Activated naive CD4-positive, alpha-beta T cell treated with anti-CD3 and anti-CD28 coated beads for 36 hours (primary cell): Measurements from ENCODE around the gene PDK4. TPM values are rescaled to one million over a fixed set of nuclear protein-coding genes. Genes with fewer than 3 reads are reported as not detected.

Source experiments
- CTCF ChIA-PET: fragments of 350-600 bp; sonication (Branson Sonifier 250); formaldehyde crosslinking; loops from one replicate; lab custom pipeline; 2021; ENCODE audit warnings: antibody characterized with exemption; lab: Charles Lee
- DNase-seq: peaks from one replicate; pipeline ENCODE4 v3.0.0-alpha.2; 2020
- H3K27ac Mint-ChIP-seq: one replicate; pipeline ENCODE4 v1.8.0; 2021; ENCODE audit warnings: mild to moderate bottlenecking, mixed read lengths
- H3K27me3 Mint-ChIP-seq: one replicate; pipeline ENCODE4 v1.8.0; 2021; ENCODE audit warnings: low read depth, mixed read lengths
- H3K36me3 Mint-ChIP-seq: one replicate; pipeline ENCODE4 v1.8.0; 2021; ENCODE audit warnings: low read depth, mixed read lengths
- H3K4me1 Mint-ChIP-seq: one replicate; pipeline ENCODE4 v1.8.0; 2021; ENCODE audit warnings: low read depth, mixed read lengths
- H3K4me3 Mint-ChIP-seq: one replicate; pipeline ENCODE4 v1.8.0; 2021; ENCODE audit warnings: mild to moderate bottlenecking, moderate library complexity, mixed read lengths
- H3K9me3 Mint-ChIP-seq: one replicate; pipeline ENCODE4 v1.8.0; 2021; ENCODE audit warnings: mixed read lengths
- intact Hi-C: fragments of 100-400 bp; cut with micrococcal nuclease; formaldehyde crosslinking; loops from one replicate; pipeline ENCODE4 v1.15.1; 2023
- total RNA-seq, 2 experiments: library from RNA; stranded (reverse); gene quantifications; one replicate each; pipeline ENCODE4 v1.2.3, GENCODE V29; 2021

PDK4 gene
- total RNA-seq, 2 experiments from 2014 or later = not detected

DNA sequence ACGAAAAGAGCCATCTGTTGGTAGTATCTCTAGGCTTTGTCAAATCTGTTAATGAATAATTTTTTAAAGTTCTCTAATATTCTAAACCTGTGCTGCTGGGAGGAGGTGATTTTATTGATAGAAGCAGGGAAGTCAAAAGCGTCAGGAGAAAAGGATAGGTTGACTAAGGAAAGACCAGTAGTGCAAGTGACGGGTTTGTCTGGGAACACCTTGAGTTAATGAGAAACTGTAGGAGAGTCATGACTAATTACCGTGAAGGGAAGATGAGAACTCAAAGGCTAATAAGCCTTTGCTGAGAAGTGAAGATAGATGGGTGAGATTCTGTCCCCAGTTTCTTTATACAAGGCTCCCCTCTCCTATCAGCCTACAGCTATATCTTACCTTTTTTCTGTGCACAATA, 5.0 kb upstream of the PDK4 start:
- no peak for DNase-seq
- CTCF ChIA-PET = no interaction called here
- Mint-ChIP-seq H3K27ac (no peak overlapping the region), H3K27me3 (peaks cover 24% of the 10 kb centered on the region), H3K9me3 (no peaks in the 10 kb centered on the region), H3K4me1 (no peaks in the 10 kb centered on the region), H3K36me3 (no peaks in the 10 kb centered on the region), H3K4me3 (no peak overlapping the region)
- intact Hi-C loops = no loop called here

DNA sequence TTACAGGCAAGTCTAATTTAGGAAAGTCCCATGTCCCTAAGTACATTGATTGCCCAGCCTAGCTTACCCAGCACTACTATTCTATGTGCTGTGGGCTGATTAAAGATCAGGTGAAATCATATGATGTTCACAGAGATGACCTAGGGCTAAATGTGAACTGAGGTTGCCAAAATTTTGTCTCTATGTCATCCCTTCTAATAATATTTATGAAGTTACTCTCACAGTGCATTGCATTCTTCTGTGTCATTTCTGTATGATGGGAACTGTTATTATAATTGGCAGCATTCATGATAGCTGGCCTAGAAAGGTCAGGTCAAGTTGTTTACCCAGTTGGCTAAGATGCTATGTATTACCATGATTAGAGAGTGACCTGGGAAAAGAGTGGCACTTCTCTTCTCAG, 2.8 kb upstream of the PDK4 start:
- CTCF ChIA-PET = no interaction called here
- Mint-ChIP-seq H3K27ac (no peak overlapping the region), H3K4me3 (no peak overlapping the region), H3K27me3 (peaks cover 32% of the 10 kb centered on the region), H3K9me3 (no peaks in the 10 kb centered on the region), H3K4me1 (peaks cover 2% of the 10 kb centered on the region), H3K36me3 (no peaks in the 10 kb centered on the region)
- intact Hi-C loops = no loop called here
- DNase-seq = no peak

DNA sequence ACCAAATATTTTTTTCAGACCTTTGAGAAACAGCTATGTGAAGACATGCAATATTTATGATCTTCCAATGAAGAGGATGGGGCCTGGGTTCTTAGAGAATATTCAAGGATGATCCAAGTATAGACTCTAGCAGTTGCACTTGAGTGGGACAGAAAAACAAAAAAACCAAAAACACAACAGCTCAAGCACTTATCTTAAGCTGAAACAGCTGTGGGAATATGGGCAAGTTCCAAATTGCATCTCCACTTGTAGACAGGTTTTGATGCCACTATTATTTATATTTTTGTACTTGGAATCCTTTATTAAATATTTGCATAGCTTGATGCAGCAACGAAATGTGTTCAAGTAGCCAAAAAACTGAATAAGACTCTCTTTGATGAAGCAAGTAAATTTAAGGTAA, 2.2 kb upstream of the PDK4 start:
- H3K27me3 Mint-ChIP-seq = peaks cover 32% of the 10 kb centered on the region
- intact Hi-C loops = no loop called here
- CTCF ChIA-PET = no interaction called here

DNA sequence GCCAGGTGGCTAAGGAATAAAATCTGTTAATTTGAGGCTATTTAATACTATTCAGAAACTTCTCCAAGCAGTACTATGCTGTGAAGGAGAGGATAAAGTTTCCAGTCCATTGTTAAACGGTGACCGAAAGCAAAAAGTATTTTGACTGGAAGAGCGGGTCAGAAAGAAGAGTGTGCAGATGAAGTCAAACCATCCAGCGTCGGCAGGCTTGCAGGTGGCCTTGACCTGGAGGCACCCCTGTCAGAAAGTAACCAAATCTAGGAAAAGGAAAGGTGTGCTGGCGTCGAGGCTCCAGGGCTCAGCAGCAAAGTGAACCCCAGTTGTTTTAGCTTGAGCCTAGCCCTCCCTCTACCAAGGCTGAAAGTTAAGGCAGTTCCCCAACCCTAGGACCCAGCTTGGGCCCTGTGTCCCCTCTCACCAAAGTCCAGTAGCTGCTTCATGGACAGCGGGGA, 544 bp downstream of the PDK4 start:
- Mint-ChIP-seq H3K27me3 (peaks cover 32% of the 10 kb centered on the region), H3K9me3 (no peaks in the 10 kb centered on the region), H3K27ac (no peak overlapping the region), H3K4me3 (no peak overlapping the region), H3K4me1 (peaks cover 2% of the 10 kb centered on the region), H3K36me3 (no peaks in the 10 kb centered on the region)
- DNase-seq = no peak
- intact Hi-C loops = no loop called here
- CTCF ChIA-PET = no interaction called here

More for the DNA sequence above, 2.2 kb upstream of the PDK4 start:
- DNase-seq = no peak
- H3K36me3 Mint-ChIP-seq = no peaks in the 10 kb centered on the region
- no peaks in the 10 kb centered on the region for H3K9me3 Mint-ChIP-seq
- no peak overlapping the region for H3K27ac Mint-ChIP-seq
- no peak overlapping the region for H3K4me3 Mint-ChIP-seq
- H3K4me1 Mint-ChIP-seq = peaks cover 2% of the 10 kb centered on the region

DNA sequence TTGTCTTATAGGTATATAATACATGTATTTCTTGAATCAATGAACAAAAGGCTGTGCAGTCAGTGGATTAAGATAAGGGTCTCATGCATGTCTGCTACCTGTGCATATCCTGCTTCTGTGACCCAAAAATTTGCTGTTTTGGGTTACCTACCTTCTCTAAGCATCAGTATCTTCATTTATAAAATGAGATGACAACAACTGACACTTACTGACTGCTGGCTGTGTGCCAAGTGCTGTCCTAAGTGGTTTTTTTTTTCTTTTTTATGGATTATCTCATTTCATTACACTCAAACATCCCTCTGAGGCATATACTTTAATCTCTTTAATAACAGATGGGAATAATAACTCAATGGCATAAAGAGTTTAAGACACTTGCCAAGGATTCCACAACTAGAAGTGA, 2.1 kb downstream of the PDK4 start:
- peaks cover 2% of the 10 kb centered on the region for H3K4me1 Mint-ChIP-seq
- H3K27me3 Mint-ChIP-seq = peaks cover 27% of the 10 kb centered on the region
- H3K9me3 Mint-ChIP-seq = no peaks in the 10 kb centered on the region
- intact Hi-C loops = no loop called here
- no peak overlapping the region for H3K4me3 Mint-ChIP-seq
- H3K27ac Mint-ChIP-seq = no peak overlapping the region
- no peaks in the 10 kb centered on the region for H3K36me3 Mint-ChIP-seq
- no peak for DNase-seq
- CTCF ChIA-PET = no interaction called here

DNA sequence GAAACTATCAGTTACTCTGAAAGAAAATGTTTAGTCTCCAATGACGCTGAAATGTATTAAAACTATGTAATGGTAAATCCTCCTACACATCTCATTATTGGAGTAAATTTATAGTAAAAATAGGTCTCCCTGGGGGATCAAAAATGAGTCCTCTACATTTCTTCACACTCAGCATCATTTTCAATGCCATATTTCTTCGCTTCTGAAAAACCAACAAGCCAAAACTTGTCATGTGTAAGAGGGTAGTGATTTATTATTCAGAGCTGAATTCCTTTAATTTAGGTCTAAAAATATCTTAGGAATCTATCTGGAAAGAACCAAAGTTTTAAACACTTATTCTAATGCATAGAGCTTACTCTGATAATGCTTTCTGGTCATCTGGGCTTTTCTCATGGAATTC, 3.0 kb downstream of the PDK4 start:
- Mint-ChIP-seq H3K36me3 (no peaks in the 10 kb centered on the region), H3K9me3 (no peaks in the 10 kb centered on the region), H3K27me3 (peaks cover 26% of the 10 kb centered on the region), H3K27ac (no peak overlapping the region), H3K4me1 (peaks cover 2% of the 10 kb centered on the region), H3K4me3 (no peak overlapping the region)
- CTCF ChIA-PET = interaction anchor here (0.7 kb wide), 1 partner anchor 97 kb away, joined by 3 read pairs; no protein-coding TSS in a partner anchor
- DNase-seq = no peak
- intact Hi-C loops = no loop called here

DNA sequence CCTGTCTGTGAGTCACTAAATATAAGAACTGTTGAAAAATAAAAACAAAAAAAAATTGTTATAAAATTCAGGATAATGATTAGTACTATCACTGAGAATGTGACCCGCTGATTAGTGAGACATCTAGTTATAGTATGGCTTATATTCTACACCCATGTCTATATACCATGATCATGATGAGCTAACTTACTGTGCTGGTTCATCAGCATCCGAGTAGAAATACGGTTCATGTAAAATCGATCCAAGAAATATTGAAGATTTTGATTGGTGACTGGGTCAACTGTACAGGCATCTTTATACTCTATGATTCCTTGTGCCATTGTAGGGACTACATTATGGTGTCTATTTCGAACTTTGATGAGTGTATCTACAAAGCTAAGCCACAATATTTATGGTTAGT, 3.7 kb downstream of the PDK4 start:
- Mint-ChIP-seq H3K27ac (no peak overlapping the region), H3K4me3 (no peak overlapping the region), H3K27me3 (peaks cover 20% of the 10 kb centered on the region), H3K4me1 (peaks cover 2% of the 10 kb centered on the region), H3K36me3 (no peaks in the 10 kb centered on the region), H3K9me3 (no peaks in the 10 kb centered on the region)
- no peak for DNase-seq
- intact Hi-C loops = no loop called here
- CTCF ChIA-PET = no interaction called here

DNA sequence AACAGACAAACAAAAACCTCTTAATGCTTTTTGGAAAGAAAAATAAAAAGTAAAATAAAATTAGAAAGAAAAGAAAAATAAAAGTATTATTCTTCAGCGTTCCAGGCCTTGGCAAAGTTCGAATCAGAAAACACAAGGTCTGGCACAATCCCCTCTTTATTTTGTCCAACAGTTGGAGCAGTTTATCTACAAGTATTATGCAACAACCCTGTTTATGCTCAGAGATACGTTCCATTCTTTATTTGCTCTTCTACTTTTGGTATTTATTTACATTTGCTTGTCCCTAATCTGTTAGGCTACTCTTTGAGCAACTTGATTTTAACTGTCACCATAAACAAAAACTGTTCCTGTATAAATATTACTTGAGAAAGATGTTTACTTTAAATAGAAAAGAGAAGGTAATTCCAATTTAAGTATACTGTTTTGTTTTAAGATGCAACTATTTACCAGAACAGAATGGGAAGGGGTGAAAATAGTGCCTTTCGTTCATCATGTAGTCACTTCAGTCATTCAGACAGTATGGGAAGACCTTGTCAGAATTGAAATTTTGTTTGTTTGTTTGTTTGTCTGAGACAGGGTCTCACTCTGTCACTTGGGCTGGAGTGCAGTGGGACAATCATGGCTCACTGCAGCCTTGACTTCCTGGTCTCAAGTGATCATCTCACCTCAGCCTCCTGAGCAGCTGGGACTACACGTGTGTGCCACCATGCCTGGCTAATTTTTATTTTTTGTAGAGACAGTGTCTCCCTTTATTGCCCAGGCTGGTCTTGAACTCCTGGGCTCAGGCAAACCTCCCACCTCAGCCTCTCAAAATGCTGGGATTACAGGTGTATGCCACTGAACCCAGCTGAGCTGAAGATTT, 5.7 kb downstream of the PDK4 start:
- no peaks in the 10 kb centered on the region for H3K9me3 Mint-ChIP-seq
- no peak overlapping the region for H3K4me3 Mint-ChIP-seq
- CTCF ChIA-PET = no interaction called here
- H3K27me3 Mint-ChIP-seq = peaks cover 5% of the 10 kb centered on the region
- no peak overlapping the region for H3K27ac Mint-ChIP-seq
- peaks cover under 1% of the 10 kb centered on the region for H3K4me1 Mint-ChIP-seq
- H3K36me3 Mint-ChIP-seq = no peaks in the 10 kb centered on the region
- DNase-seq = no peak
- intact Hi-C loops = no loop called here

DNA sequence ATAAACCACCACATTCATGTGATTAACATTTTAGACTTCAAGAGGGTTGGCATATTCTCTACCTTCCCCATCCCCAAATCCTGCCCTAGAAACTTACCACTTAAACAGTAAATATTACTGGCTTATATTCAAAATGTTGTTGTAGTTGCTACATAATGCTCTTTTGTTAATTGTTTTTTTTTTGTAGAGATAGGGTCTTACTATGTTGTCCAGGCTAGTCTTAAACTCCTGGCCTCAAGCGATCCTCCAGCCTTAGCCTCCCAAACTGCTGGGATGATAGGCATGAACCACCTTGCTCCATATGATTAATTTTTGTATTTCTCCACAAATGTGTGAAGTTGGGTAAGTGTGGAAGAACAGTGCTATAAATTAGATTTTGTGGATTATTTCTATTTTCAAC, 6.5 kb downstream of the PDK4 start:
- H3K4me3 Mint-ChIP-seq = no peak overlapping the region

DNA sequence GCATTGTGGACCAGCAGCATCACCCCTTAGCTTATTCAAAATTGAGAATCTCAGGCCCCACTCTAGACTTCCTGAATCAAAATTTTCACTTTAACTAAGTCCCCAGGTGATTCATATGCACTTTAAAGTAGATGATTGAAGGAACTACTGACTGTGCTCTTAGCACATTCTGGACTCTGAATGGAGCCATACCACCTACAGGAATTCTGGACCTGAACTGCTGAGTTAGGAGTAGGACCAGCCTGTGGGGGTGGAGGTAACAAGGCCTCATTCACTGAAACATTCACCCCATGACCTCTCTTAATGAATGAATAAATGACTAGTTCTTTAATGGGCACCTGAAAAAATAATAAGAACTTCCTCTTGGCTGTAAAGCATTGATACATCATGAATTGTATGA, 7.3 kb downstream of the PDK4 start:
- no peak overlapping the region for H3K27ac Mint-ChIP-seq
- CTCF ChIA-PET = no interaction called here
- no peaks in the 10 kb centered on the region for H3K4me1 Mint-ChIP-seq
- no peak for DNase-seq
- no peaks in the 10 kb centered on the region for H3K36me3 Mint-ChIP-seq
- H3K9me3 Mint-ChIP-seq = no peaks in the 10 kb centered on the region
- intact Hi-C loops = no loop called here
- H3K4me3 Mint-ChIP-seq = no peak overlapping the region
- H3K27me3 Mint-ChIP-seq = peaks cover 2% of the 10 kb centered on the region

More for the DNA sequence above, 6.5 kb downstream of the PDK4 start:
- H3K27ac Mint-ChIP-seq = no peak overlapping the region
- CTCF ChIA-PET = no interaction called here
- no peaks in the 10 kb centered on the region for H3K27me3 Mint-ChIP-seq
- DNase-seq = no peak
- intact Hi-C loops = no loop called here
- no peaks in the 10 kb centered on the region for H3K9me3 Mint-ChIP-seq
- H3K36me3 Mint-ChIP-seq = no peaks in the 10 kb centered on the region
- H3K4me1 Mint-ChIP-seq = no peaks in the 10 kb centered on the region

DNA sequence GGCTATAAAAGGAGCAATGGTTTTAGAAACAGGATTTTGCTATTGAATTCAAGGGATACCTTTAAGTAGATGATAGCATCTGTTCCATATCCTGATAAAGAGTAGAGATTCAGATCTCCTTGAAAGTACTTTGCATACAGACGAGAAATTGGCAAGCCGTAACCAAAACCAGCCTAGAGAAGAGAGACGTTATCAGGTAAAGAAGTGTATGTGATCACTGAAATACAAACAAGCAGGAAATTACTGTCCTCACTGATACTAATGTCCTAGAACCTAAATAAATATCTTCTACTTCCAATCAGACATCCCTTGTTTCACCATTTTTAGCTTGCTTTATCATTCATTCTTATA, 9.4 kb downstream of the PDK4 start:
- CTCF ChIA-PET = no interaction called here
- Mint-ChIP-seq H3K4me1 (no peaks in the 10 kb centered on the region), H3K4me3 (no peak overlapping the region), H3K27me3 (peaks cover 2% of the 10 kb centered on the region), H3K36me3 (no peaks in the 10 kb centered on the region), H3K27ac (no peak overlapping the region), H3K9me3 (no peaks in the 10 kb centered on the region)
- DNase-seq = no peak
- intact Hi-C loops = no loop called here

DNA sequence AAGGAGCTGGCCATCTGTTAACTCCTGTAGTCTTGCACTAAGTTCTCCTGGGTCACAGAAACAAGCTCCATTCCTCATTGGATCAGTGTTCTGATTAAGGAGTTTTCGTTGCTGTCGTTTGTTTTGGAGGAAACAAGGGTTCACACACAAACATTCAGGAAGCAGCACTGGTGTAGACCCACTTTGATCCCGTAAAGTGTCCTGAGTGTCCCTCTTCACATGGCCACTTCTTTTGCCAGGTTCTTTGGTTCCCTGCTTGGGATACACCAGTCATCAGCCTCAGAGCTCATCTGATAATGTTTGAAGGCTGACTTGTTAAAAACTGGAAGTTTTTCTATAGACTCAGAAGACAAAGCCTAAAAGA, 10.9 kb downstream of the PDK4 start:
- CTCF ChIA-PET = no interaction called here
- Mint-ChIP-seq H3K9me3 (no peaks in the 10 kb centered on the region), H3K4me1 (no peaks in the 10 kb centered on the region), H3K27ac (no peak overlapping the region), H3K27me3 (peaks cover 2% of the 10 kb centered on the region), H3K4me3 (no peak overlapping the region), H3K36me3 (no peaks in the 10 kb centered on the region)
- intact Hi-C loops = no loop called here
- DNase-seq = no peak

DNA sequence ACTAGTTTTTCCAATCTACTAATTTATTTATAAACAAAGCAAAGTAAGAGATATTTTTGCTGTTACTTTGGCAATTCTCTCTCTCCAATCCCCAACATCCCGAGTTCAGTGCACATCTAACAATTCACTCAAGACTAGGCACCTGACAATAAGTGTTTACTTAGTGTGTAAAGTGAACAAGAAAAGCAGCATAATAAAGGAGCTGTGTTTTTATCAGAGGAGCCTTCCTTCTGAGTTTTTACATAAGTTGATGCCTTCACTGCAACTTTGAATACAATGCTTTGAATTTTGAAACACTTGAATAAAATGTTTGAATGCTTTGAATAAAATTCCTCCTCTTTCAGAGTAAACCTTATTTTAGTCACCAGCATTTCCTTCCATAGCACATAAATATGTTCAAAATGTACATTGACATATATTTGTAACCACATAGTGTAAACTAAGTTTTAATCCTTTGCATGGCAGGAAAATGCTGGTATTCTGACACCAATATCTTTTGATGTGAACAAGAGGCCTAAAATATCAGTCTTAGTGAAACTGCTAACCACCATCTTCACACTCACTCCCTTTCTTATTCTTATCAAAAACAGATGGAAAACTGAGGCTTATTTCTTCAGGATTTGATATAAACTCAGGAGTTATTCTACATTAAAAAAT, 11.4 kb downstream of the PDK4 start:
- intact Hi-C loops = no loop called here

More for the DNA sequence above, 11.4 kb downstream of the PDK4 start:
- Mint-ChIP-seq H3K9me3 (no peaks in the 10 kb centered on the region), H3K4me3 (no peak overlapping the region), H3K27me3 (peaks cover 2% of the 10 kb centered on the region), H3K36me3 (no peaks in the 10 kb centered on the region), H3K4me1 (no peaks in the 10 kb centered on the region), H3K27ac (no peak overlapping the region)
- DNase-seq = no peak
- CTCF ChIA-PET = no interaction called here
